ENCODE measurements around the gene ABLIM3. TPM values are rescaled to one million over a fixed set of nuclear protein-coding genes. Genes with fewer than 3 reads are reported as not detected.

ABLIM3 gene
- total RNA-seq, 1 experiment from 2014 or later: not detected

DNA sequence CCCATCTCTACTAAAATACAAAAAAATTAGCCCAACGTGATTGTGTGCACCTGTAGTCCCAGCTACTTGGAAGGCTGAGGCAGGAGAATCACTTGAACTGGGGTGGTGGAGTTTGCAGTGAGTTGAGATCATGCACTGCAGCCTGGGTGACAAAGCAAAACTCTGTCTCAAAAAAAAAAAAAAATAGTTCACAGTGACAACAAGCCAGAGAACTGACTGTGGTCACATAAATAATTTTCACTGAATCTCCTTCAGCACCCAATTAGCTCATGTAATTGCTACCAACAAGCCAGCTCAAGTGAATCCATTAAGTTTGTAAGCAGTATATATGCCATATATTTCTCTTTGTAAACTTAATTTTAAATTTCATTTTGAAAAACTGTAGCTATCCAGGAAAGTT is 115.8 kb downstream of the ABLIM3 start:
- CTCF ChIA-PET: no interaction called here
- Histone ChIP-seq H3K9me3 (no peaks in the 10 kb centered on the region), H3K4me1 (no peaks in the 10 kb centered on the region), H3K27me3 (replicated peaks; ENCODE audit: control insufficient read depth, insufficient read depth, low read length) (peaks cover 2% of the 10 kb centered on the region; the same call in 1 of the 2 replicates), H3K4me3 (ENCODE audit: low read depth, low read length) (no peak overlapping the region), H3K36me3 (ENCODE audit: control insufficient read depth, insufficient read depth, low read length) (no peaks in the 10 kb centered on the region)
- H3K9me3 Mint-ChIP-seq (ENCODE audit: unreplicated experiment): no peaks in the 10 kb centered on the region
- no peaks in the 10 kb centered on the region for H3K4me1 Mint-ChIP-seq (ENCODE audit: low read depth, unreplicated experiment)
- TF ChIP-seq, protein P1, sequence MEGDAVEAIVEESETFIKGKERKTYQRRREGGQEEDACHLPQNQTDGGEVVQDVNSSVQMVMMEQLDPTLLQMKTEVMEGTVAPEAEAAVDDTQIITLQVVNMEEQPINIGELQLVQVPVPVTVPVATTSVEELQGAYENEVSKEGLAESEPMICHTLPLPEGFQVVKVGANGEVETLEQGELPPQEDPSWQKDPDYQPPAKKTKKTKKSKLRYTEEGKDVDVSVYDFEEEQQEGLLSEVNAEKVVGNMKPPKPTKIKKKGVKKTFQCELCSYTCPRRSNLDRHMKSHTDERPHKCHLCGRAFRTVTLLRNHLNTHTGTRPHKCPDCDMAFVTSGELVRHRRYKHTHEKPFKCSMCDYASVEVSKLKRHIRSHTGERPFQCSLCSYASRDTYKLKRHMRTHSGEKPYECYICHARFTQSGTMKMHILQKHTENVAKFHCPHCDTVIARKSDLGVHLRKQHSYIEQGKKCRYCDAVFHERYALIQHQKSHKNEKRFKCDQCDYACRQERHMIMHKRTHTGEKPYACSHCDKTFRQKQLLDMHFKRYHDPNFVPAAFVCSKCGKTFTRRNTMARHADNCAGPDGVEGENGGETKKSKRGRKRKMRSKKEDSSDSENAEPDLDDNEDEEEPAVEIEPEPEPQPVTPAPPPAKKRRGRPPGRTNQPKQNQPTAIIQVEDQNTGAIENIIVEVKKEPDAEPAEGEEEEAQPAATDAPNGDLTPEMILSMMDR (IDR thresholded peaks at IDR 0.05; ENCODE audit: insufficient read depth in 1 of 2, low read depth in 1 of 2, low read length in 1 of 2, severe bottlenecking in 1 of 2, unreplicated experiment in 1 of 2): no peak
- H3K36me3 Mint-ChIP-seq (ENCODE audit: insufficient read depth, unreplicated experiment): no peaks in the 10 kb centered on the region
- H3K27ac Mint-ChIP-seq (ENCODE audit: unreplicated experiment): no peak overlapping the region
- peaks cover 22% of the 10 kb centered on the region for H3K27me3 Mint-ChIP-seq (ENCODE audit: insufficient read depth, unreplicated experiment)
- H3K4me3 Mint-ChIP-seq (ENCODE audit: unreplicated experiment): no peak overlapping the region
- intact Hi-C loops (cut with micrococcal nuclease; ENCODE audit: unreplicated experiment): no loop called here
- POLR2A ChIA-PET: no interaction called here
- no peak for DNase-seq
- no TSS peak for BruUV-seq (replicated peaks)

DNA sequence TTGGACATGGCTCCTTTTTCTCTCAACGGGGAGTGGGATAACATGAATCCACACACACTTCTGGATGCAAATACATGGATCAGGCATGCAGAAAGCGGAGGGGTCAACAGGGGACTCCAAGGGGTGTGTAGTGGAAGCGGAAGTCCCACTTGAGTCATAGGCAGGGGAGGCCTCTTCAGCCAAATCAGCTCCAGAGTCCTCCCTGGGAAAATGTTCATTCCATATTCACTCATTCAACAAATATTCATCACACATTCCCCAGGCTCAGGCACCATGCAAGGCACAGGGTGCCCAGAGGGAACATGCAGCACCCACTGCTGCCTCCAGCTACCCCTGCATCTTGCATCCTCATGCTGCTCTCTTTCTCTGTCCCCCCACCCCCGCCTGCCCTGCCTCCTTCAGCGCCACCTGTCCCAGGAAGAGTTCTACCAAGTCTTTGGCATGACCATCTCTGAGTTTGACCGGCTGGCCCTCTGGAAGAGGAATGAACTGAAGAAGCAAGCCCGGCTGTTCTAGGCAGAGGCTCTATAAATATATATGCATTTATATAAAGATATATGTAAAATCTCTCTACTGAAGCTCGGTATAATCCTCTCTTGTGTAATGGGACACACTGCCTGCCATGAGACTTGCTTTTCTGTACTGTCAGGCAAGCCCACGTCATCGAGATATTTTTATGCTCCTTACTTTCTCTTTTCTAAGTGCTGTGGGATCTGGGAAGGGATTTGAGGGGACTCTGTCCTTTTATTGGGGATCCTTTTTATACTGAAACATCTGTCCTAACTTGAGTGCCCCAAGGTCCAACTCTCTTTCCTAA is 116.8 kb downstream of the ABLIM3 start:
- Mint-ChIP-seq H3K4me1 (ENCODE audit: low read depth, unreplicated experiment) (no peaks in the 10 kb centered on the region), H3K36me3 (ENCODE audit: insufficient read depth, unreplicated experiment) (no peaks in the 10 kb centered on the region), H3K4me3 (ENCODE audit: unreplicated experiment) (no peak overlapping the region), H3K9me3 (ENCODE audit: unreplicated experiment) (no peaks in the 10 kb centered on the region), H3K27ac (ENCODE audit: unreplicated experiment) (no peak overlapping the region), H3K27me3 (ENCODE audit: insufficient read depth, unreplicated experiment) (peaks cover 22% of the 10 kb centered on the region)
- Histone ChIP-seq H3K9me3 (no peaks in the 10 kb centered on the region), H3K36me3 (ENCODE audit: control insufficient read depth, insufficient read depth, low read length) (no peaks in the 10 kb centered on the region), H3K4me3 (ENCODE audit: low read depth, low read length) (no peak overlapping the region), H3K27me3 (replicated peaks; ENCODE audit: control insufficient read depth, insufficient read depth, low read length) (peaks cover 2% of the 10 kb centered on the region; the same call in 1 of the 2 replicates), H3K4me1 (no peaks in the 10 kb centered on the region)
- intact Hi-C loops (cut with micrococcal nuclease; ENCODE audit: unreplicated experiment): no loop called here
- TF ChIP-seq, protein P1 (IDR thresholded peaks at IDR 0.05; ENCODE audit: insufficient read depth in 1 of 2, low read depth in 1 of 2, low read length in 1 of 2, severe bottlenecking in 1 of 2, unreplicated experiment in 1 of 2): no peak
- BruUV-seq (replicated peaks): no TSS peak
- ChIA-PET POLR2A (no interaction called here), CTCF (no interaction called here)
- DNase-seq: no peak

DNA sequence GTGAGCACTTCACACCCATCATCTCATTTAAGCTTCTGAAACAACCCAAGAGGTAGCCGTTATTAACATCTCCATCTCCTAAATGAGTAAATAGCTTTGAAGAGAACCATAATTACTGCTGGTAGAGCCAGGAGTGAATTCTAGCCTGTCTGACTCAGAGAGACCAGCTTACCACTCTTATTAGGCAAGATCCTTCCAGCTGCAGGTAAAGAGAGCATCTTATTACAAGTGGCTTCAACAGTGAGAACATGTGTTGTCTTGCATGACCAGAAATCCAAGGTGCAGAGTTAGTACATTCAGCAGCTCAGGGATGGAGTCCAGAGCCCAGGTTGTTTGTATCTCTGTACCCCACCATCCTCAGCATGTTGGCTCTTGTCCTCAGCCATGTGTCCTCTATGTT is 119.5 kb downstream of the ABLIM3 start:
- Histone ChIP-seq H3K4me3 (ENCODE audit: low read depth, low read length) (no peak overlapping the region), H3K27me3 (replicated peaks; ENCODE audit: control insufficient read depth, insufficient read depth, low read length) (peaks cover 2% of the 10 kb centered on the region; the same call in 1 of the 2 replicates), H3K36me3 (ENCODE audit: control insufficient read depth, insufficient read depth, low read length) (no peaks in the 10 kb centered on the region), H3K4me1 (no peaks in the 10 kb centered on the region), H3K9me3 (no peaks in the 10 kb centered on the region)
- intact Hi-C loops (cut with micrococcal nuclease; ENCODE audit: unreplicated experiment): no loop called here
- no peaks in the 10 kb centered on the region for H3K36me3 Mint-ChIP-seq (ENCODE audit: insufficient read depth, unreplicated experiment)
- no peak overlapping the region for H3K4me3 Mint-ChIP-seq (ENCODE audit: unreplicated experiment)
- H3K4me1 Mint-ChIP-seq (ENCODE audit: low read depth, unreplicated experiment): no peaks in the 10 kb centered on the region
- no peak overlapping the region for H3K27ac Mint-ChIP-seq (ENCODE audit: unreplicated experiment)
- H3K27me3 Mint-ChIP-seq (ENCODE audit: insufficient read depth, unreplicated experiment): peaks cover 22% of the 10 kb centered on the region
- no peak for DNase-seq
- ChIA-PET POLR2A (no interaction called here), CTCF (no interaction called here)
- TF ChIP-seq, protein P1 (IDR thresholded peaks at IDR 0.05; ENCODE audit: insufficient read depth in 1 of 2, low read depth in 1 of 2, low read length in 1 of 2, severe bottlenecking in 1 of 2, unreplicated experiment in 1 of 2): no peak
- BruUV-seq (replicated peaks): no TSS peak
- H3K9me3 Mint-ChIP-seq (ENCODE audit: unreplicated experiment): no peaks in the 10 kb centered on the region

All from Caco-2 (cell line).